Gastrocnemius medialis (tissue), 4 donors: ENCODE measurements around the gene PMS2. TPM values are rescaled to one million over a fixed set of nuclear protein-coding genes. Genes with fewer than 3 reads are reported as not detected.

Experiments used
- ATAC-seq, 2 donors: fragments of 150-250 bp; one replicate each; pipeline ENCODE4 v1.9.1; 2016
- DNase-seq, 2 donors: peaks; one replicate each; pipeline ENCODE4 v3.0.0-alpha.2; 2019
- H3K27ac ChIP-seq, 4 donors: fragments of 200-600 bp; sonication (generic); 1 replicate in 1 of 4; 2 replicates in 3 of 4; pipeline ENCODE4 v1.5.1; 2016 to 2018; ENCODE audit warnings: mild to moderate bottlenecking in 2 of 4, moderate library complexity in 1 of 4
- H3K27me3 ChIP-seq, 3 donors: fragments of 200-600 bp; sonication (generic) in 2 of 3; 1 replicate in 1 of 3; 2 replicates in 2 of 3; pipeline versions ENCODE4 v1.5.1 to v1.6.0; 2016 to 2019; ENCODE audit warnings: mild to moderate bottlenecking in 1 of 3, moderate library complexity in 1 of 3
- H3K36me3 ChIP-seq, 2 donors: fragments of 200-600 bp; sonication (generic) in 1 of 2; one replicate each; pipeline ENCODE4 v1.5.1; 2017 to 2018
- H3K4me1 ChIP-seq, 2 donors: fragments of 200-600 bp; sonication (generic) in 1 of 2; one replicate each; pipeline ENCODE4 v1.5.1; 2016 to 2017; ENCODE audit warnings: mild to moderate bottlenecking in 2 of 2
- H3K4me3 ChIP-seq, 4 donors: fragments of 200-600 bp; sonication (generic) in 3 of 4; 1 replicate in 1 of 4; 2 replicates in 3 of 4; pipeline ENCODE4 v1.5.1; 2016 to 2019; ENCODE audit warnings: mild to moderate bottlenecking in 2 of 4
- H3K9me3 ChIP-seq, 3 donors: fragments of 200-600 bp; sonication (generic) in 2 of 3; 1 replicate in 1 of 3; 2 replicates in 2 of 3; pipeline ENCODE4 v1.5.1; 2016 to 2019
- CTCF ChIP-seq, 5 experiments: fragments of 450-650 bp in 3 of 5; fragments of 200-600 bp in 2 of 5; sonication (generic) in 2 of 5; IDR thresholded peaks in 4 of 5; conservative IDR thresholded peaks in 1 of 5; 1 replicate in 4 of 5; 2 replicates in 1 of 5; pipeline ENCODE4 v1.5.1; 2016 to 2019; ENCODE audit warnings: antibody characterized with exemption in 5 of 5, mild to moderate bottlenecking in 3 of 5, moderate library complexity in 3 of 5
- POLR2A ChIP-seq, 2 donors: fragments of 450-650 bp; IDR thresholded peaks; one replicate each; pipeline ENCODE4 v1.6.1; 2017; ENCODE audit warnings: antibody characterized with exemption in 2 of 2, mild to moderate bottlenecking in 2 of 2, moderate library complexity in 2 of 2
- in situ Hi-C, 4 donors: fragments of 200-750 bp; cut with MboI; loops; one replicate each; pipeline versions ENCODE4 v1.15.0 to v1.8.0; 2017; ENCODE audit warnings: low sequenced_read_pairs in 4 of 4
- intact Hi-C: fragments of 100-400 bp; cut with DNase I; formaldehyde crosslinking; loops from one replicate; pipeline ENCODE4 v1.15.1; 2023; ENCODE audit warnings: low total_unique reads
- total RNA-seq, 4 donors: library from RNA; depleted of rRNA; stranded (reverse); fragments of >200 nt; gene quantifications; one replicate each; pipeline versions ENCODE4 v1.1.0 to v1.2.3, GENCODE V29; 2016

Gene PMS2
- total RNA-seq, 4 donors from 2014 or later = 3.6 to 9.0 (median 7.2) TPM

- H3K9me3 ChIP-seq = no peaks in the 10 kb centered on the region
- intact Hi-C loops (no loop called here), in situ Hi-C loops (no loop called here)
- ATAC-seq (no peak), DNase-seq (no peak)
- TF ChIP-seq POLR2A (IDR thresholded peaks at IDR 0.05) = no peak
- TF ChIP-seq CTCF (IDR thresholded peaks at IDR 0.05 in 4 of 5, conservative IDR thresholded peaks at IDR 0.05 in 1 of 5) = no peak
- H3K27ac ChIP-seq = no peak overlapping the region
- H3K36me3 ChIP-seq = peaks cover 5 to 69% of the 10 kb centered on the region in 2 donors
- H3K4me3 ChIP-seq = no peak overlapping the region
- no peaks in the 10 kb centered on the region for H3K4me1 ChIP-seq
- no peaks in the 10 kb centered on the region for H3K27me3 ChIP-seq
Observed at GRCh38 chr7:6049780-6050179, 40.9 kb upstream of the PMS2 start.

GRCh38 chr7:6035686-6036085 lies 26.8 kb upstream of the PMS2 start:
- Histone ChIP-seq H3K27ac (no peak overlapping the region), H3K4me1 (no peaks in the 10 kb centered on the region), H3K9me3 (no peaks in the 10 kb centered on the region), H3K27me3 (no peaks in the 10 kb centered on the region), H3K36me3 (peaks cover 0 to 52% of the 10 kb centered on the region in 2 donors), H3K4me3 (no peak overlapping the region)
- ATAC-seq (no peak), DNase-seq (no peak)
- intact Hi-C loops (no loop called here), in situ Hi-C loops (no loop called here)
- TF ChIP-seq CTCF (IDR thresholded peaks at IDR 0.05 in 4 of 5, conservative IDR thresholded peaks at IDR 0.05 in 1 of 5) (no peak), POLR2A (IDR thresholded peaks at IDR 0.05) (no peak)

- H3K4me1 ChIP-seq = no peaks in the 10 kb centered on the region
- DNase-seq (no peak), ATAC-seq (no peak)
- in situ Hi-C loops (no loop called here), intact Hi-C loops (no loop called here)
- H3K4me3 ChIP-seq = no peak overlapping the region
- TF ChIP-seq CTCF (IDR thresholded peaks at IDR 0.05 in 4 of 5, conservative IDR thresholded peaks at IDR 0.05 in 1 of 5) = no peak
- no peak for TF ChIP-seq POLR2A (IDR thresholded peaks at IDR 0.05)
- H3K9me3 ChIP-seq = no peaks in the 10 kb centered on the region
- H3K27ac ChIP-seq = no peak overlapping the region
- H3K27me3 ChIP-seq = no peaks in the 10 kb centered on the region
- peaks cover 0 to 47% of the 10 kb centered on the region in 2 donors for H3K36me3 ChIP-seq
Observed at GRCh38 chr7:6035165-6035564, 26.3 kb upstream of the PMS2 start.

- Histone ChIP-seq H3K9me3 (no peaks in the 10 kb centered on the region), H3K27ac (no peak overlapping the region), H3K4me1 (no peaks in the 10 kb centered on the region), H3K4me3 (no peak overlapping the region), H3K36me3 (peaks cover 0 to 41% of the 10 kb centered on the region in 2 donors), H3K27me3 (no peaks in the 10 kb centered on the region)
- ATAC-seq = no peak
- intact Hi-C loops (no loop called here), in situ Hi-C loops (no loop called here)
- no peak for DNase-seq
- TF ChIP-seq CTCF (IDR thresholded peaks at IDR 0.05 in 4 of 5, conservative IDR thresholded peaks at IDR 0.05 in 1 of 5) (no peak), POLR2A (IDR thresholded peaks at IDR 0.05) (no peak)
Observed at GRCh38 chr7:6032641-6033040, 23.8 kb upstream of the PMS2 start.

GRCh38 chr7:6032167-6032566 lies 23.3 kb upstream of the PMS2 start:
- intact Hi-C loops (no loop called here), in situ Hi-C loops (no loop called here)
- peak in 1 of 2 donors; percentile 35 for ATAC-seq
- Histone ChIP-seq H3K27ac (no peak overlapping the region), H3K9me3 (no peaks in the 10 kb centered on the region), H3K27me3 (no peaks in the 10 kb centered on the region), H3K36me3 (peaks cover 0 to 41% of the 10 kb centered on the region in 2 donors), H3K4me1 (peaks cover 0 to 3% of the 10 kb centered on the region in 2 donors), H3K4me3 (no peak overlapping the region)
- DNase-seq = no peak
- TF ChIP-seq POLR2A (IDR thresholded peaks at IDR 0.05) (no peak), CTCF (IDR thresholded peaks at IDR 0.05 in 4 of 5, conservative IDR thresholded peaks at IDR 0.05 in 1 of 5) (no peak)
